Stimulated activated CD8-positive, alpha-beta memory T cell treated with anti-CD3 and anti-CD28 coated beads, Interleukin-15, amount 100 ng/mL, for 1 hour (primary cell): ENCODE measurements around the gene GAREM1.

Source experiments
- DNase-seq: peaks from one replicate; pipeline ENCODE4 v3.0.0-alpha.2; 2020; ENCODE audit warnings: low read depth

Gene GAREM1

GRCh38 chr18:32289483-32290075, 181.1 kb downstream of the GAREM1 start:
- no peak for DNase-seq

DNA sequence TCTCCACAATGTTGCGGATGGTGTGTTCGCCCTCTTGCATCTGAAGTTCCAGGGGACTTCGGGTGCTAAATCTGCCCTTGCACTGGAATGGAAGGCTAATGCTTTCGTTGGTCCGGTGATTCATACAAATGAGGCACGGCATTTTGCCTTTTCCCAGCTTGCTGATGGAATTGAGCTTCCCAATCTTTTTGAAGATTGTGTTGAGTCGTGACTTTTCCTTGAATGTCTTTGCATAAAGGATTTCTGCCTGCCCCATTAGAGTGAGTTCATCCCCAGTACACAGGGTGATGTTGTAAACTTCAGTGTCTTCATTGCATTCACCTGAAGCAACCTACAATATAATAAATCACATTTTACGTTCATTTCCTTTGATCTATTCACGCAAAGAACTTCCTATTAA, 182.8 kb downstream of the GAREM1 start:
- no peak for DNase-seq

GRCh38 chr18:32287249-32287648, 183.4 kb downstream of the GAREM1 start:
- no peak for DNase-seq

- no peak for DNase-seq
Measured at GRCh38 chr18:32286749-32287148, 183.9 kb downstream of the GAREM1 start.

DNA sequence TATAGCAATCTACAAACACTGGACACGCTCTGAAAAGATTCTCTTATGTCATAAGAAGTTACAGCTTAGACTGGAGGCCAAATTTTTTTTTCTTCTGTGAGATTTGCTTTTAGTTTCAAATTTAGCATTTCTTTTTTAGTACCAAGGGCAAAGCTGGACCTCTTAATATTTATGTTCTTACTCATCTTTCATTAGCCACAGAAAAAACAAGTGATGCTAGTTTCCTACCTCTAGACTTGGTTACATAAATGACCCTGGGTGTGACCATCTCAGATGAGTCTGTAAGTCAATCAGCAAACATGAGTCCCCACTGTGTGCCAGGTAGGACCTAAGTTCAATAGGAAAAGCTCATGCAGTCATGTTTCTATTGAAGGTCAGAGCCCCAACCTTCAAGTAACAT, 186.4 kb downstream of the GAREM1 start:
- no peak for DNase-seq

DNA sequence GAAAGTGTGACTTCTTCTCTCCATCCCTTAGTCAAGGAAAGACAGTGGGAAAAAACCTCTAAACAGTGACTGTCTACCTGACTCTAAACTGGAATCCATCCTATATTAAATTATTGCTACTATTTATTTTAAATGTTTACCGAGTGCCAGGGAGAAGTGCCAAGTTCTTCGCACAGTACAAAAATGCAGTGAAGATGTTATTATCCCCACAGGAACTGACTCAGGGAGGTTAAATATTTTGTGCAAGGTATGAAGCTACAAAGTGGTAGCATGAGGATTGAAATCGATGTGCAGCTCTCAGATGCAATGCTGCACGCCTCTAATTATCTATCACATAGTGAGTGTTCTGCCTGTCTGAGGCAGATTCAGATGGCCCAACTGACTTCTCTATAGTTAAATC, 189.8 kb downstream of the GAREM1 start:
- no peak for DNase-seq

- no peak for DNase-seq
Measured at GRCh38 chr18:32280188-32280783, 190.4 kb downstream of the GAREM1 start.

DNA sequence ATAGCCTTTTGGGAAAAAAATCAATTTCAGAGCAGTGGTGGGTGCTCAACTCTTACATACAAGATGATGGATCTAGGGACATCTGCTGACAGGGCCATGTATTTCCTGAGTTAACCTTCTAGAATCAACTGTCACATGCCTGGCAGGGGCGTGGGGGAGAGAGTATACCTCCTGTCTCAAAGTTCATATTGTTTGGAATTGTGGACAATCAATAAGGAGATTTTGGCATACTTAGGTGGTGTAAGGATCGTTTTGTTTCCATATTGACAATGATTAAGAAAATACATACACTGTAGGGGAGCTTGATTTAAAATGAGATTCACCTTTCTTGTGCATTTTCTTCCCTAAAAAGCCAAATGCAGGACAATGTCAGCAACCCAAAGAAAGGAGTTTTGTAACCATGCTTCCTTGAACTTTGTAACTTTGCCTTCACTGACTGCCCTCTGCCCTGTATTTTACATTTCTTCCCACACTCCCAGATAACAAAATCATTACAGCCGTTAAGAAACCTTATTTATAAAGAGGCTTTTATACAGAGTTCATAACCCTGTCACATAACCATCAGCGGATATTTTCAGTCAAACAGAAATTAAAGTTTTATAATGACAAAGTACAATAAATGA, 192.4 kb downstream of the GAREM1 start:
- no peak for DNase-seq

DNA sequence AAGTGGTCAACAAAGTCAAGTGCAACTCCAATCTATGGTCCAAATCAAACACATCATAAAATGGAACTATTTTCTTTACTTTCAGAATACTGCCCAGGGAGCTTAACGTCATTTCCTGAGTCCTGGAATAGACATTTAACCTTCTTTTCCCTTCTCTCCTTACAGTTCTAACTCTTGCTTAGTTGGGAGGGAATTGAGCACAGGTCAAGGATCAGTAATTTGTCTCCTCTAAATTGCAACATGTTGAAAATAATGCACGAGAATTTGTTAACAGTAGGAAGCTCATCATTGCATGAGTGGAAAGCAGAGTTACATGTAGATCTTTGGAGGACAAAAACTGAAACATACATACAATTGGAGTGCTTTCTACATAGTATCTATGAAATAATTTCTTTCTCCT, 193.1 kb downstream of the GAREM1 start:
- no peak for DNase-seq

DNA sequence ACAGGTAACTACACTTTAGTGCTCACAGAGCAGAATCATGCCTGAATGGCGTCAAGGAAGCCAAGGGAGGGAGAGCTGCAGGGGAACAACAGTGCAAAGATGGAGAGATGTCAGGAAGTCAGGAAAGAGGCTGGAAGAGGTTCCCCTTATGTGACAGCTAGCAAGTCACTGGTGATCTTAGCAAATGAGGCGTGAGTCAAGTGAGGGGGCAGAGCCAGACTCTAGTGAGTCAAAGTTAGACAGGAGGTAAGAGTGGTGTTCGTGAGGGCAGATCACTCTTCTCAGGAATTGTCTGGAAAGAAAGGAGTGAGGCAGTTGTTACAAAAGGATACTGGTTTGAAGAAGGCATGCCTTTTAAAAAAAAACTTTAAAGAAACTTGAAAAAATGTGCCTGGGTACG, 193.8 kb downstream of the GAREM1 start:
- no peak for DNase-seq

DNA sequence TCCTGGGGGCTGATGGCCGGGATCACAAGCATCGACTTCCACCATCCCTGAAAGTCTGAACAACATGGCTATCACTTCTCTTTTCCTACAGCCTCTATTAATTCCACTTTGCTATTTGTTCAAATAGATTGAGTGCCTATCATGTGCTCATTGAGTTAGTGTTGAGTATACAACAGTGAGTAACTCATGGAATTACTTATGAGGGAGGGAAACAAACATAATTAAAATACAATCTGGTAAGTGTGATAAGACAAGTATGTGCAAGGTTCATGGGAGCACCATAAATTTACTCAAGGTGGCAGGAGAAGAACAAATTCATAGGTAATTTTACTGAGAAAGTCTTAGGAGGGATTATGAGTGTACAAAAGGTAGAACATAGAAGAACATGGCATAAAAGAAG, 194.4 kb downstream of the GAREM1 start:
- no peak for DNase-seq

DNA sequence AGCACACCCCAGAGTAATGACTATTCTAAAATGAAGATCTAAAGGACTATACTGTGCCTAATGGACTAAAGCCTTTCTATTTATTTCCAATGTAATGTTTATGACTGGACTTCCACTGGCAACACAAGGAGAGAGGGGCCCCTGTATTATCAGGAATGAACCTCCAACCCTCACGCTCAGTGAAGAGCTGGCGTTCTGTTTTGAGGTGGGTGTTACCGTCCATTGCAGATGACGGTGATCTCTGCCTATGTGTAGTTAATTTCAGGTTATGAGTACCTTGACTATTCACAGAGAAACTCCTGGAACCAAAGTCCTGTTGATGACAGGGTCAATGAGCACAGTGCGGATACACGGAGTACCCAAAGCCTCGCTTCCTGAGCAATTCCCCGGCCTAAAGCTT, 195.5 kb downstream of the GAREM1 start:
- DNase-seq = no peak

GRCh38 chr18:32274307-32274706, 196.4 kb downstream of the GAREM1 start:
- no peak for DNase-seq

GRCh38 chr18:32271672-32272208, 198.9 kb downstream of the GAREM1 start:
- no peak for DNase-seq

- DNase-seq = no peak
Measured at GRCh38 chr18:32270341-32270740, 200.3 kb downstream of the GAREM1 start.

DNA sequence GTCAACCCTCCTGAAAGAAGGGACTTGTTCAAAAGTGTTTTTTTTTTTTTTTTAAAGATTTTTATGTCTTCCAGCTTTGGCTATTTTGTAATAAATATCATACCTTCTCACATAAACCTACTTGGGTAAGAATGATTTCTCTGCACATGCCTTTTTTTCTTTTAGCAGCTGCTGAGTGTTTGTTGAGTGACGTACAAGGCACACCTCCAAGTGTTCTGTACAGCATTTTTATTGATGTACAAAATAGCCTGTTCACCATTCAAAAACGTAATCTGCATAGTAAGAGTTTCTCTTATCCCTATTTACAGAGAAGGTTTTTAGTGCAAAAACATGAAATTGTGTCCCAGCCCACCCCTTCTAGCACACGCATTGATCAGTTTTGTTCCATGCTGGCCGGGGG, 203.2 kb downstream of the GAREM1 start:
- DNase-seq = no peak

- no peak for DNase-seq
Measured at GRCh38 chr18:32264401-32264800, 206.3 kb downstream of the GAREM1 start.

DNA sequence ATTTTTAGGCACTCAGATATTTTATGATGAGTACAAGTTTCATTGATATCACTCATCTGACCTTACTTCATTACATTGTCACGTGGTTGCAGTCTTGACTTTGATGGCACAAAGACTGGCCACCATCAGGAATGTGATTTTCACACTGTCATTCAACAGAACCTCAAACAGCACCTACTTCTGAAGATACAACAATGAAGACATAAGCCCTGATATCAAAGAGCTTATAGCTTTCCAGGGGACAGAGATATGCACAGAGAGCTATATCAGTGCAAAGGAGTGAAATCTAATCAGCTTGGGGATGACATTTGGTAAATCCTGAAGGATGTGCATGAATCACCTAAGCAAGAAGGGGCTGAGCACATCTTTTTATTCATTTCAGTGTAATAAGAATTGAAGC, 208.6 kb downstream of the GAREM1 start:
- no peak for DNase-seq

- no peak for DNase-seq
Measured at GRCh38 chr18:32261003-32261402, 209.7 kb downstream of the GAREM1 start.

DNA sequence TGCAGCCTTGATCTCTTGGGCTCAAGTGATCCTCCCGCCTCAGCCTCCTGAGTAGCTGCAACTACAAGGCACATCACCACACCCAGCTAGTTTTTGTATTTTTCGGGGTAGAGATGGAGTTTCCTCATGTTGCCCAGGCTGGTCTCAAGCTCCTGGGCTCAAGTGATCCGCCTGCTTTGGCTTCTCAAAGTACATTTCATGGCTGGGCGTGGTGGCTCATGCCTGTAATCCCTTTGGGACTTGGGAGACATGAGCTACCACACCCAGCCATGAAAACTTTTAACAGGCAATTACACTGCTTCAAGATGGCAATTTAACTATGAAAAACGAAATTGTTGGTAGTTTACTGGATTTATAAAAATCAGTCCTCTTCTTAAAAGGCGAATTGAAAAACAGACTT, 211.1 kb downstream of the GAREM1 start:
- no peak for DNase-seq

GRCh38 chr18:32258558-32259204, 212.0 kb downstream of the GAREM1 start:
- DNase-seq = no peak

DNA sequence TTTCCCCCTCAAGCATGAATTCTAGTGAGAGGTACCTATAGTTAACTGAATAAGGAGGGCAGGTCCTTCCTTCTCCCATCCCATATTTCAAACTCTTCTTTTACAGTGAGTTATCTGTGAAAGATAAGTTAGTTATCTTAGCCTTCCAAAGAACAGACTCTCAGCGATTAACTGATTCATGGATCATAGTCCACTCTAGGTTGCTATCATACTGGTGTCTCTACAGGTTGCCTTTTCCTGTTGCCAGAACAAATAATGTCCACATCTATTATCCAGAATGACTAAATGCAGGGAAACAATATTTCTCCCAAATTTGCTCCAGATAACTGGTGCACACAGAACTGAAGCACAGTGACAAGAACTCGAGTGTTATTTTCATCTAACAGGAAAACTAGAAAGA, 212.5 kb downstream of the GAREM1 start:
- DNase-seq = no peak
